GM06990 (cell line): ENCODE results near the gene REC114.
"Not testable (repeated sequence)": the region's sequence is repeated elsewhere in the genome, so short reads cannot be mapped to it uniquely, and the experiment has no call there.

Experiments
- DNase-seq: peaks from one replicate; pipeline ENCODE4 v3.0.0-alpha.2; 2011; ENCODE audit not compliant: insufficient read length; ENCODE audit errors: extremely low read depth
- H3K27me3 ChIP-seq: replicated peaks from 2 replicates; pipeline ENCODE4 v1.6.0; 2011; ENCODE audit warnings: low read length; ENCODE audit not compliant: control insufficient read depth, insufficient read depth
- H3K36me3 ChIP-seq: 2 replicates; pipeline ENCODE4 v1.5.1; 2011; ENCODE audit warnings: low read length; ENCODE audit not compliant: control insufficient read depth, insufficient read depth
- H3K4me3 ChIP-seq: replicated peaks from 2 replicates; pipeline ENCODE4 v1.5.1; 2011; ENCODE audit warnings: low read depth, mild to moderate bottlenecking, control low read depth, low read length
- CTCF ChIP-seq: IDR thresholded peaks from 2 replicates; pipeline ENCODE4 v1.5.1; 2011; ENCODE audit warnings: low read length, control low read depth, mild to moderate bottlenecking, inconsistent platforms; ENCODE audit not compliant: insufficient read depth, poor library complexity, severe bottlenecking

The REC114 gene

DNA sequence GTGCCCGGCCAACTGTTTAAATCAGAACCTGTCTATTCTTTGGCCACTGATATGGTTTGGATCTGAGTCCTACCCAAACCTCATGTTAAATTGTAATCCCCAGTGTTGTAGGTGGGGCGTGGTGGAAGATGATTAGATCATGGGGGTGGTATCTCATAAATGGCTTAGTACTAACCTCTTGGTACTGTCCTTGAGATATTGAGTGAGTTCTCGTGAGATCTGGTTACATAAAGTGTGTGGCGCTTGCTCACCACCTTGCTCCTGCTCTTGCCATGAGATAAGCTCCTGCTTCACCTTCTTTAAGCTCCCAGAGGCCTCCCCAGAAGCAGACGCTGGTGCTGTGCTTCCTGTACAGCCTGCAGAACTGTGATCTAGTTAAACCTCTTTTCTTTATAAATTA is 42.4 kb downstream of the REC114 start:
- Histone ChIP-seq H3K27me3 (no peaks in the 10 kb centered on the region), H3K4me3 (no peak overlapping the region), H3K36me3 (no peaks in the 10 kb centered on the region)
- TF ChIP-seq CTCF, result no peak
- no peak for DNase-seq

DNA sequence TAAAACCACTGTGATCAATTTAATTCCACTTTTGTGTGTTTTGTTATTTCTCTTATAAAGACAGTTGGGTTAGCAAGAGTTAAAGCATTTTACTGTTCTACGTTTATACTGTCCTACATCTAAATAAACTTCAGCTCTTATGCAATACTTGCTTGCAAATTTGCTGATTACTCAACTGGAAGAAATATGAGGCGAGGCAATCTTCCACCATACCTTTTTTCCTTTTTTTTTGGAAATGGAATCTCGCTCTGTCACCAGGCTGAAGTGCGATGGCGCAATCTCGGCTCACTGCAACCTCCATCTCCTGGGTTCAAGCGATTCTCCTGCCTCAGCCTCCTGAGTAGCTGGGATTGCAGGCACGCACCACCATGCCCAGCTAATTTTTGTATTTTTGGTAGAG is 42.9 kb downstream of the REC114 start:
- not testable (repeated sequence) for H3K27me3 ChIP-seq, H3K4me3 ChIP-seq, DNase-seq, H3K36me3 ChIP-seq

DNA sequence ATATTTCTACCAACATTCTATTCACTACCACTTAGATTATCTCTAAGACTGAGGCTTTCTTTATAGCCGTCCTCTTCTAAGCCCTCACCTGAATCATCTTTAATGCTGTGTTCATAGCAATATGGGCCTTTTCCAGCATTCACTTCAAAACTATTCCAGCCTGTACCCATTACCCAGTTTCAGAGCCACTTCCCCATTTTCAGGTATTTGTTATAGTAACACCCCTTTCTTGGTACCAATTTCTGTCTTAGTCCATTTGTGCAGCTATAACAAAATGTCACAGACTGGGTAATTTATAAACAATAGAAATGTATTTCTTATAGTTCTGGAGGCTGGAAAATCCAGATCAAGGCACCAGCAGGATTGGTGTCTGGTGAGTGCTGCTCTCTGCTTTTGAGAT is 45.7 kb downstream of the REC114 start:
- DNase-seq, result no peak
- TF ChIP-seq CTCF, result no peak
- Histone ChIP-seq H3K4me3 (no peak overlapping the region), H3K27me3 (no peaks in the 10 kb centered on the region), H3K36me3 (no peaks in the 10 kb centered on the region)

DNA sequence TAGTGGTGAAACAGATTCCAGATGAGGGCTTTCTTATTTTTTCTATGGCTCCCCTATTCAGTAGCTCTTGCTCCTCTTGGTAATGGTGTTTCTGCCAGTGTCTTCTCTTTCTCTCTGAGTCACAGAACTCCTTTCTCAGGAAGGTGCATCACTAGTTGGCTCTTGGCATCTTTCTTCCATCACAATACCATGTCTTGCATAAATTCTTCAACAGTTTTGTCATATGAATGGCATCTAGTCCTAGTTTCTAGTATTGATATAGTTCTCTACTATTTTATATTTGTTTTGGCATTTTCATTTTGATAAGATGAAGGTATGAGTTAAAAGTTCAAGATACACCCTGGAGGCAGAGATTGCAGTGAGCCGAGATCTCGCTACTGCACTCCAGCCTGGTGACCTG is 51.0 kb downstream of the REC114 start:
- Histone ChIP-seq H3K4me3 (no peak overlapping the region), H3K36me3 (no peaks in the 10 kb centered on the region), H3K27me3 (no peaks in the 10 kb centered on the region)
- no peak for TF ChIP-seq CTCF
- DNase-seq, result no peak

DNA sequence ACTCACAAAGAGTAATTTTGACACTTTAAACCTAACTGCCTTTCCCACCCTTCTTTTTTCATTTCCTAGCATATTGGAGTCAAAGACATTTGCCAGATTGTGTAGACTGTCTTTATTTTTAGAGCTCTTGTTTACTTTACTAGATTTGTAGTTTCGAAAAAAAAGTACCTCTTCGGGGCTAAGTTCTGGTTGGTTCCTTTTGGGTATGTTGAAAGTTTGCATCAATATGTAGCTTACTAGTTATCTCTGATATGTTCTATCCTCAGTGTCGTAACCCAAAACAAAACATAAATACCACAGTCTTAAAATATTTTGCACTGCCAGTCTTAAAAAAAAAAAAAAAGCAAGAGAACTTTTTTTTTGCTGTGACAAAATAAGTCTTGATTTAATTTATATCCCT is 52.2 kb downstream of the REC114 start:
- Histone ChIP-seq H3K27me3 (no peaks in the 10 kb centered on the region), H3K36me3 (no peaks in the 10 kb centered on the region), H3K4me3 (no peak overlapping the region)
- DNase-seq, result no peak
- TF ChIP-seq CTCF, result no peak

GRCh38 chr15:73500696-73501095 is 57.7 kb downstream of the REC114 start:
- no peak for DNase-seq
- Histone ChIP-seq H3K36me3 (no peaks in the 10 kb centered on the region), H3K4me3 (no peak overlapping the region), H3K27me3 (no peaks in the 10 kb centered on the region)
- no peak for TF ChIP-seq CTCF
